ENCODE results near the gene GRPR.

DNA sequence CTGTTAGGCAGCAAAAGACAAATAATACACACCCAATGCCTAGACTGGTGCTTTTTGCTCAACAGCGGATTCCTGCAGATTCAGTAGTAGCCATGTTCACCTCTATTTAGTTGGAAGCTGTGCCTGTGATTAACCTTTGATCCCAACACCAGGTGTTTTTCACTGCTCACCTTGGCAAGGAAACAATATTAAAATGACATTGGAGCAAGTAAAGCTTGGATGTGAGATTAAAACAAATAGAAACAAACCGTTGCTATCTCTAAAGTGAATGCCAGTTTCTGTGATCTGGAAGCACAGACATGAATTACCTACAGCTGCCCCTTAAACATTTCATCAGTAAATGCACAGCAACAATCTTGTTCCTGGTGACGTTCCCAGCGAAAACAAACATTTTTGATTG is 79.6 kb downstream of the GRPR start:
- TF ChIP-seq, protein P1, sequence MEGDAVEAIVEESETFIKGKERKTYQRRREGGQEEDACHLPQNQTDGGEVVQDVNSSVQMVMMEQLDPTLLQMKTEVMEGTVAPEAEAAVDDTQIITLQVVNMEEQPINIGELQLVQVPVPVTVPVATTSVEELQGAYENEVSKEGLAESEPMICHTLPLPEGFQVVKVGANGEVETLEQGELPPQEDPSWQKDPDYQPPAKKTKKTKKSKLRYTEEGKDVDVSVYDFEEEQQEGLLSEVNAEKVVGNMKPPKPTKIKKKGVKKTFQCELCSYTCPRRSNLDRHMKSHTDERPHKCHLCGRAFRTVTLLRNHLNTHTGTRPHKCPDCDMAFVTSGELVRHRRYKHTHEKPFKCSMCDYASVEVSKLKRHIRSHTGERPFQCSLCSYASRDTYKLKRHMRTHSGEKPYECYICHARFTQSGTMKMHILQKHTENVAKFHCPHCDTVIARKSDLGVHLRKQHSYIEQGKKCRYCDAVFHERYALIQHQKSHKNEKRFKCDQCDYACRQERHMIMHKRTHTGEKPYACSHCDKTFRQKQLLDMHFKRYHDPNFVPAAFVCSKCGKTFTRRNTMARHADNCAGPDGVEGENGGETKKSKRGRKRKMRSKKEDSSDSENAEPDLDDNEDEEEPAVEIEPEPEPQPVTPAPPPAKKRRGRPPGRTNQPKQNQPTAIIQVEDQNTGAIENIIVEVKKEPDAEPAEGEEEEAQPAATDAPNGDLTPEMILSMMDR (IDR thresholded peaks at IDR 0.05): no peak
- no peak for TF ChIP-seq POLR2A (IDR thresholded peaks at IDR 0.05)
